Fibroblast of upper back skin (primary cell): ENCODE data around the gene LSM10.

Experiments
- DNase-seq: peaks from one replicate; pipeline ENCODE4 v3.0.0-alpha.2; 2013

Gene LSM10

GRCh38 chr1:36406440-36406839 lies 8.7 kb upstream of the LSM10 start:
- no peak for DNase-seq

DNA sequence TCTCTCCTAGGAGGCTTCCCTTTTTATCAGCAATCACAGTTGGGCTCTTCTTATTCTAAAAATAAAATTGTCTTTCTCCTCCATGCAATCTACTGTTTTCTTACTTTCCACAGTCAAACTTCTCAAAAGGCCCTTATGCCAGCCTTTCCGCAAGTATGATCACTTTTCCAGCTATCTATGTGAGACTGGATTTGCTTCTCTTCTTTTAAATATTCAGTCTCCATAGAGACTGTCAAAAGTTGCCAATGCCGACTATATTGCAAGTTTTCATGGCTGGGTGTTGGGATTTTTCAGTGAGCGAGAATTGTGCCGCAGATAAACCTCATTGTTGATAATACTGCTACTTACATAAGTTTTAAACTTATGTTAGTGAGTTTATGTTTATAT lies 4.8 kb upstream of the LSM10 start:
- no peak for DNase-seq

- DNase-seq, result no peak
Observed at GRCh38 chr1:36401602-36402503, 4.1 kb upstream of the LSM10 start.

GRCh38 chr1:36400825-36401601 lies 3.3 kb upstream of the LSM10 start:
- peak; percentile 51 for DNase-seq

GRCh38 chr1:36400514-36400824 lies 2.8 kb upstream of the LSM10 start:
- DNase-seq, result no peak

GRCh38 chr1:36398370-36398977 lies 766 bp upstream of the LSM10 start:
- DNase-seq, result no peak

- DNase-seq, result no peak
Observed at GRCh38 chr1:36397083-36397377, 678 bp downstream of the LSM10 start.

DNA sequence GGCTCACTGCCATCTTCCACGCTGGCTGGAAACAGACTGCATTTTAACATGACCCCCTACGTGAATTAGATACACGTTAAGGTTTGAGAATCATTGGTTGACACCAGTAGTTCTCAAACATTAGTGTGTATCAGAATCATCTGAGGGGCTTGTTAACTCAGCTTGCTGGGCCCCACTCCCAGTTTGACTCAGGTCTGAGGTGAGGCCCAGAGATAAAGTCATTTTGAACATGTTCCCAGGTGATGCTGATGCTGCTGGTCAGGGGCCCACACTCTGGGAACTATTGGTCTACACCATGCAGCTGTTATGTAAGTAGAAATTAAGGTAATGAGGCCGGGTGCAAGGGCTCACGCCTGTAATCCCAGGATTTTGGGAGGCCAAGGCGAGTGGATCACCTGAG lies 1.3 kb downstream of the LSM10 start:
- no peak for DNase-seq

DNA sequence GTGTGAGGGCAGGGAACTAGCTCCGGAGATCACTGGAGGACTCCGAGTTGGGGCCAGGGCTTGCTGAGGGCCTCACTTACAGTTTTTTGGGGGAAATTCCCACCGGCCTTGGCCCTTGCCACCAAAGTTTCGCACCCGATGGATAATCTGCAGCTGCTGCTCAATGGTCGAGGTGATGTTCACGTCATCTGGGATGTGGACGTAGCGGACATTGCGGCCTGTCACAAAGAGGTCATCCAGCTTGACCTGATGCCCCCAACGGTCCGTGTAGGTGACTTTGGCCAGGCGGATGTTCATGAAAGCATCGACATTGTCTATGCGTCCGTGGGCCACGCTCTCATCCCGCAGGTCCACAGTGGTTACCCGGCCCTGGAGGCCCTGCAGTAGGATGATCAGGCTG lies 4.0 kb downstream of the LSM10 start:
- DNase-seq, result no peak

DNA sequence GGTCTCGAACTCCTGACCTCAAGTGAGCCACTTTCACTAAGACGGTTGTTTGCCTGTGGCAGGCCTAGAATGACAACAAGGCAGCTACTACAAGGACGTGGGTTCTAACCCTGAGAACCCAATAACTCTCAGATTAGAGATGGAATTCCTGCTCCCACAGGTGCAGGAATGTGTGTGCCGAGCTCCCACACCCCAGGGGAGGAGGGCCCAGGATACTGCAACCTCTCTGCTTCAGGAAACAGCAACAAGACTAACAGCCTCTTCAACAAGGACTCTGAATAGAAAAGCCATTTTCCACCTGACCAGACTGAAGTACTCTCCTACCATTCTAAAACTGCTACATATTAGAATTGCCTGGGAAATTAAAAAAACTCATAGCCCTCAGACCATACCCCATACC lies 4.9 kb downstream of the LSM10 start:
- no peak for DNase-seq

DNA sequence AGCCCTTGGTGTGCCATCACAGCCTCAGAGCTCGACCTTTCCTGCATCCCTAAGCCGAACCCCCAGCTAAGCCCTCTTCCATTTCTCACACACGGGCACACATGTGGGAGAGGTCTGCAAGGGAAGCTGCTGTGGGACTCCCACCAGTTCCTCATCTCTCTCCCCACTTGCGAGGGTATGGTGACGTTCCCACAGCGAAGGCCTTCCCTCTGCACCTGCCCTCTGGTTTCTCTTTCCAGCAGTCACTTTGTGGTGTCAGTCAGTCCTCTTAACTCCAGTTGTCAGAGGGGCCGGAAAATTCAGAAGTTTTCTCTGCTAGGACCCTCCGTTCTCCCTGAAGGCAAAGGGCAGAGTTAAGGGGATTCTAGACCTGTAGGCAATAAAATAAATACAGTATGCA lies 6.4 kb downstream of the LSM10 start:
- no peak for DNase-seq

DNA sequence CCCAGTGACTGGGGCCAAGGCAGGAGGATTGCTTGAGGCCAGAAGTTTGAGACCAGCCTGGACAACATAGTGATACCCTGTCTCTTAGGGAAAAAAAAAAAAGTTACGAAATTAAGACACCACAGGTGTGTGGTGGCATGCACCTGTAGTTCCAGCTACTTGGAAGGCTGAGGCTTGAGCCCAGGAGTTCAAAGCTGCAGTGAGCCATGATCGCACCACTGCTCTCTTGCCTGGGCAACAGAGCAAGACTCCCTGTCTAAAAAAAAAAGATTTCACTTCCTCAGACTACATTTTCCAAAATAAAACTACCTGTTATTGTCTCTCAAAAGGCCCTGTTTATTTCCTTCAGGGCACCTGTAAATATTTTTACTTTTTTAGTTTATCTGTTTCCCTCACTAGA lies 7.3 kb downstream of the LSM10 start:
- DNase-seq, result no peak

DNA sequence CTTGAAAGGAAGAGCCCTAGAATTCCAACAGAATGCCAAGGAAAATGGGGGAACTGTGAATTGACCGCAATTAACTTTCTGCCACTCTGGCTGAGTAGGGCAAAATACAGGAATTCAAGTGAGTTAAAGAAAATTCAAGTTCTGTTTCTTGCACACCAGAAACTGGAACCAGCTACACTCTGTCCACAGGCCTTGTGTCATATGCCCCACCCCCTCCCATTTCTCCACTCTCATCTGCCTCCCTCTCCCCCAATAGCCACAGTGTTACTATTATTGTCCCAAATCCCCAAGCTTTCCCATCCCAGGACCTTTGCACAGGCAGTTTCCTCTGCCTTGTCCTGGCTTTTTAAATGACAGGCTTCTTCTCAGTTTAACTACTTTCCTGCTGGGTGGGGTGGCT lies 7.7 kb downstream of the LSM10 start:
- no peak for DNase-seq

GRCh38 chr1:36389261-36389660 lies 8.4 kb downstream of the LSM10 start:
- no peak for DNase-seq

DNA sequence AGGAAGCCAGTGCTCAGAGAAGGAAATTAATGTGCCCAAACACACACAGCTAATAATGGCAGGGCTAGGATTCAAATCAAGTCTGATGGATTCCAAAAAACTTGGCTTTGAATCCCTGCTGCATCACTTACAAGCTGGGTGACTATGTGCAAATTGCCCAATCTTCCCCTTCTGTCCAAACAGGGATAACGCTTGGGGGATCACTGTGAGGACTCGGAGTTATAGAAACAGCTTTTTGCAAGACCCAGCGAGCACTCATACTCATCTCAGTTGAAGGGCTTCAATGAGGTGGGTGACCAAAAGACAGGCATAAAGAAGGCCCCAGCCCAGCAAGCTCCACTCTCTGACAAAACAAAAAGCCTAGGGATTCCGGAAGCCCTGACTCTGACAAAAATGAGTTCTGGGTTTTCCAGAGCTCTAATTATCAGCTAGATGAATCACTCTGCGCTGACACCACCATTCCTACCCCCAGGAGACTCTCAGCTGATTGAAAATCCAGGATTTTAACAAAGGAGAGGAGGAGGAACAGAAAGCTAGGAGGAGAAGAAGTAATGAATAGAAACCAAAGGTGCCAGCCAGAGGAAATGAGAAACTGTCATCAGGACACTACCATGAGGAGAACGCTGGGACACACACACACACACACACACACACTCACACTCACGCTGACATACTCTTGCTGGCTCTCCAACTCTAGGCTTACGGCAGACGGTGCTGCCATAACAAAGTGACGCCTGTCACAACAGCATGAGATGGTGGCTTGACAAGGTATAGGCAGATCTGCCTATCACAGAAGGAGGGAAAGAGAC lies 10.4 kb downstream of the LSM10 start:
- DNase-seq, result peak; percentile 86

DNA sequence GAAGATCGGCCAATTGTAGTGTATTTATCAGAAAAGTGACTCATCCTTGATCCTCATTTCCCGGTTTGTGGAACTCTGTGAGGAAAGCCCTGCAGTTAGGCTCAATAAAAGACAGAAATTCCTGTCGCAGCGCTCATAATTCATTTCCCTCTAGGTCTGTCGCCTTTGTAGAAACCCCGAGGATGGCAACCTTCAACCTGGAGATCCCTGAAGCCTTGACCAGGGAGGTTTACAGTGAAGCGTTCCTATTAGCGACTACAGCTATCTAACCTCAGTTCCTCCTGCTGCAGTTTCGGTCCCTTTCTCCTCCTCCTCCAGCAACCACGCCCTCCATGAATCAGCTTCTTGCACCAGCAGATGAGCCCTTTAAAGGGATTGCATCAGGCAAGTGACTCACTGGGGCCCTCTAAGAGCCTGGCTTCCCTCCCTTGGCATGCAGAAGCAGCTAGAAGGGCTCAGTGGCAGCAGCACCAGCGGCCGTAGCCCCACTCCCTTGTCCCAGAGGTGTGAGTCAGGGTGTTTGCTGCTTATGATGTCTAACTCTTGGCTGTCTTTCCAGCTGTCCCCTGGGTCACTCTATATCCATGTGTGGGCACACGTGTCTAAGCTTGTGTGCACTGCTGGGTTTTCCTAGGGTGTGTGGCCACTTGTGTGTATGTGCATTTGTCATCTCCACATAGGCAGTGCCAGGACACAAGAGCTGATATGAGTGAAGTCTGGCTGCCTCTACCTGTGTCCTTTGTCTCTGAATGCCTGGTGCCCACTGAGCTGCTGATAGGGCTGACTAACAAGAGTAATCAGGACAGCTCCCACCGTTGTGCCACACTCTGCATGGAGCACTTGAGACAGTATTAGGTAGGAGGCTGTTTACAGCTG lies 11.2 kb downstream of the LSM10 start:
- DNase-seq, result peak; percentile 100

DNA sequence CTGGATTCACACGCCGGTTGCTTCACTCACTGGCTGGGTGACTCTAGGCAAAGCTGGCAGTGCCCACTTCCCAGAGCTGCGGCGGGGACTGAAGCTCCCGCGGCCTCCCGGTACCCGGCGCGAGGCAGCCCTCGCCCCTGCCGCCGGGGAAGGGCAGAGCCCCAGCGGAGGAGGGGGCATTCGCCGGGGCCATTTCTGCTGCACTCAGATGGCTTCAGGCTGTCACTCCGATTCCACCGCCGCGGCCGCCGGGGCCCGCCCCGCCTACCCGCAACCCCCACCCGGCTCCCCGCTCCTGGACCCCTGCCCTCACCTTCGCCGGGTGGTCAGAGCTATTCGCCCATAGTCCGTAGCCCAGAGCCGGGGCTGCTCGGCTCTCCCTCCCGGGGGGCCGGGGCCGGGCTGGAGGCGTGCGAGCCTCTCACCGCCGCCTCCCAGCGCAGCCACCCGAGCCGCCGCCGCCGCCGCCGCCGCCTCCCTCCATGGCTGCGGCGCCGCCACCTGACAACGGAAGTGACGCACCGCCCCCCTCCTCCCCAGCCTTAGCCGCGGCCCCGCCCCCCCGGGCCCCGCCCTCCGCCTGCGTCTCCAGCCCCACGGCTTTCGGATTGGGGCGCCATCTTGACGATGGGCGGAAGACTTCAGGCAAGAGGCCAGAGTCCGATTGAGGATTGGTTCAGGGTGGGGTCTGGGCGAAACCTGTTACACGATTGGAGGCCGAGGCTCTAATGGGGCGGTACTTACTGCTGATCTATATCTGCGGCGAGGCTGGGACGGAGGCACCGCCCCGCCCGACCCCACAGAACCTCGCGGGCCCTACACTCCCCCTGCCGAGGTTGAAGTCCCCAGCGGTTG lies 12.1 kb downstream of the LSM10 start, which contains the start of gene STK40:
TSS of gene STK40 (minus strand) at position 515 of the 855 bp plus-strand sequence. CDS start 24,592 bp downstream, outside the sequence.
- DNase-seq, result peak; percentile 100

- DNase-seq, result no peak
Observed at GRCh38 chr1:36384542-36385409, 12.9 kb downstream of the LSM10 start.

DNA sequence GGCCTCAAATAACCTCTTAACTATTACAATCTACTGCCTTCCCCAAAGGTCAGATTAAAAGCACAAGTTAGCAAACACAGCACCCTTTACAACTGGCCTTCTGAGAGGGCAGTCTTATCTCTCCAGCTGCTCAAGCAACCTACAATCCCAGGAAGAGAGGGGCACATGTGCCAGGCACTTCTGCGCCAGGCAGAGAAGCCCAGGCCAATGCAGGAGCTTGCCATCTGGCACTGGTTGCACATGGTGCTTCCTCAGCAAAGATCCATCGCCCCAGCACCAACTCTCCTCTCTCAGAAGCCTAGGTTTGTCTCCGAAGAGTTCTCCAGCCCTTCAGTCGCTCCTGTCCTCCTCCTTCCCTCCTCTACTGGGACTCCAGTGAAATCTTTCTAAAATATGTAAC lies 14.5 kb downstream of the LSM10 start:
- DNase-seq, result no peak

- DNase-seq, result no peak
Observed at GRCh38 chr1:36382669-36383068, 15.0 kb downstream of the LSM10 start.
